ENCODE measurements around the gene ARID3A. TPM values are rescaled to one million over a fixed set of nuclear protein-coding genes. Genes with fewer than 3 reads are reported as not detected.

ARID3A gene
- polyA plus RNA-seq, 2 donors, result 1.3 to 5.2 TPM

GRCh38 chr19:966485-967088 is 40.8 kb downstream of the ARID3A start:
- peaks cover 0 to 11% of the 10 kb centered on the region in 2 donors for H3K9me3 ChIP-seq (ENCODE audit: control insufficient read depth in 2 of 2, insufficient read depth in 1 of 2, low read depth in 1 of 2, low read length in 1 of 2)
- H3K36me3 ChIP-seq (ENCODE audit: control insufficient read depth in 2 of 2, insufficient read depth in 2 of 2, low read length in 1 of 2), result peaks cover 0 to 24% of the 10 kb centered on the region in 2 donors
- no peaks in the 10 kb centered on the region for H3K4me1 ChIP-seq (ENCODE audit: control insufficient read depth in 2 of 2, insufficient read depth in 2 of 2, low read length in 1 of 2)
- H3K27me3 ChIP-seq (ENCODE audit: control insufficient read depth in 1 of 2, insufficient read depth in 2 of 2, low read length in 2 of 2), result no peaks in the 10 kb centered on the region
- 92 to 95% methylated on average over 17 of the region's 17 CpGs for WGBS, 2 donors
- no peak overlapping the region for H3K4me3 ChIP-seq (ENCODE audit: low read depth in 1 of 2, low read length in 2 of 2)
- no peak overlapping the region for H3K27ac ChIP-seq (ENCODE audit: low read depth in 2 of 2, low read length in 1 of 2)

- Histone ChIP-seq H3K36me3 (ENCODE audit: control insufficient read depth in 2 of 2, insufficient read depth in 2 of 2, low read length in 1 of 2) (peaks cover 0 to 19% of the 10 kb centered on the region in 2 donors), H3K4me3 (ENCODE audit: low read depth in 1 of 2, low read length in 2 of 2) (no peak overlapping the region), H3K9me3 (ENCODE audit: control insufficient read depth in 2 of 2, insufficient read depth in 1 of 2, low read depth in 1 of 2, low read length in 1 of 2) (peaks cover 0 to 11% of the 10 kb centered on the region in 2 donors), H3K27me3 (ENCODE audit: control insufficient read depth in 1 of 2, insufficient read depth in 2 of 2, low read length in 2 of 2) (no peaks in the 10 kb centered on the region), H3K4me1 (ENCODE audit: control insufficient read depth in 2 of 2, insufficient read depth in 2 of 2, low read length in 1 of 2) (no peaks in the 10 kb centered on the region), H3K27ac (ENCODE audit: low read depth in 2 of 2, low read length in 1 of 2) (no peak overlapping the region)
- 96 to 97% methylated on average over 14 of the region's 14 CpGs for WGBS, 2 donors
Measured at GRCh38 chr19:970695-971094, 44.9 kb downstream of the ARID3A start.

- Histone ChIP-seq H3K27ac (ENCODE audit: low read depth in 2 of 2, low read length in 1 of 2) (no peak overlapping the region), H3K27me3 (ENCODE audit: control insufficient read depth in 1 of 2, insufficient read depth in 2 of 2, low read length in 2 of 2) (no peaks in the 10 kb centered on the region), H3K36me3 (ENCODE audit: control insufficient read depth in 2 of 2, insufficient read depth in 2 of 2, low read length in 1 of 2) (peaks cover 0 to 14% of the 10 kb centered on the region in 2 donors), H3K9me3 (ENCODE audit: control insufficient read depth in 2 of 2, insufficient read depth in 1 of 2, low read depth in 1 of 2, low read length in 1 of 2) (peaks cover 0 to 7% of the 10 kb centered on the region in 2 donors), H3K4me3 (ENCODE audit: low read depth in 1 of 2, low read length in 2 of 2) (no peak overlapping the region), H3K4me1 (ENCODE audit: control insufficient read depth in 2 of 2, insufficient read depth in 2 of 2, low read length in 1 of 2) (no peaks in the 10 kb centered on the region)
- WGBS, 2 donors, result 93 to 96% methylated on average over 24 of the region's 24 CpGs
Measured at GRCh38 chr19:971795-972194, 46.0 kb downstream of the ARID3A start.

GRCh38 chr19:972281-972680 is 46.4 kb downstream of the ARID3A start:
- WGBS, 2 donors, result 99 to 100% methylated on average over 6 of the region's 6 CpGs
- peaks cover 0 to 7% of the 10 kb centered on the region in 2 donors for H3K9me3 ChIP-seq (ENCODE audit: control insufficient read depth in 2 of 2, insufficient read depth in 1 of 2, low read depth in 1 of 2, low read length in 1 of 2)
- H3K36me3 ChIP-seq (ENCODE audit: control insufficient read depth in 2 of 2, insufficient read depth in 2 of 2, low read length in 1 of 2), result peaks cover 0 to 12% of the 10 kb centered on the region in 2 donors
- no peaks in the 10 kb centered on the region for H3K27me3 ChIP-seq (ENCODE audit: control insufficient read depth in 1 of 2, insufficient read depth in 2 of 2, low read length in 2 of 2)
- H3K4me1 ChIP-seq (ENCODE audit: control insufficient read depth in 2 of 2, insufficient read depth in 2 of 2, low read length in 1 of 2), result no peaks in the 10 kb centered on the region
- no peak overlapping the region for H3K27ac ChIP-seq (ENCODE audit: low read depth in 2 of 2, low read length in 1 of 2)
- no peak overlapping the region for H3K4me3 ChIP-seq (ENCODE audit: low read depth in 1 of 2, low read length in 2 of 2)

GRCh38 chr19:973726-974563 is 48.1 kb downstream of the ARID3A start:
- Histone ChIP-seq H3K36me3 (ENCODE audit: control insufficient read depth in 2 of 2, insufficient read depth in 2 of 2, low read length in 1 of 2) (peaks cover 0 to 8% of the 10 kb centered on the region in 2 donors), H3K27me3 (ENCODE audit: control insufficient read depth in 1 of 2, insufficient read depth in 2 of 2, low read length in 2 of 2) (no peaks in the 10 kb centered on the region), H3K4me1 (ENCODE audit: control insufficient read depth in 2 of 2, insufficient read depth in 2 of 2, low read length in 1 of 2) (no peaks in the 10 kb centered on the region), H3K4me3 (ENCODE audit: low read depth in 1 of 2, low read length in 2 of 2) (no peak overlapping the region), H3K9me3 (ENCODE audit: control insufficient read depth in 2 of 2, insufficient read depth in 1 of 2, low read depth in 1 of 2, low read length in 1 of 2) (peaks cover 0 to 7% of the 10 kb centered on the region in 2 donors), H3K27ac (ENCODE audit: low read depth in 2 of 2, low read length in 1 of 2) (no peak overlapping the region)
- WGBS, 2 donors, result 85% methylated on average over 29 of the region's 29 CpGs

GRCh38 chr19:974564-975257 is 48.9 kb downstream of the ARID3A start:
- no peaks in the 10 kb centered on the region for H3K4me1 ChIP-seq (ENCODE audit: control insufficient read depth in 2 of 2, insufficient read depth in 2 of 2, low read length in 1 of 2)
- whole genome bisulfite sequencing, 2 donors, result 79% methylated on average over 37 of the region's 37 CpGs
- H3K4me3 ChIP-seq (ENCODE audit: low read depth in 1 of 2, low read length in 2 of 2), result no peak overlapping the region
- H3K27ac ChIP-seq (ENCODE audit: low read depth in 2 of 2, low read length in 1 of 2), result no peak overlapping the region
- peaks cover 0 to 8% of the 10 kb centered on the region in 2 donors for H3K36me3 ChIP-seq (ENCODE audit: control insufficient read depth in 2 of 2, insufficient read depth in 2 of 2, low read length in 1 of 2)
- H3K9me3 ChIP-seq (ENCODE audit: control insufficient read depth in 2 of 2, insufficient read depth in 1 of 2, low read depth in 1 of 2, low read length in 1 of 2), result peaks cover 0 to 7% of the 10 kb centered on the region in 2 donors
- H3K27me3 ChIP-seq (ENCODE audit: control insufficient read depth in 1 of 2, insufficient read depth in 2 of 2, low read length in 2 of 2), result no peaks in the 10 kb centered on the region

- H3K4me1 ChIP-seq (ENCODE audit: control insufficient read depth in 2 of 2, insufficient read depth in 2 of 2, low read length in 1 of 2), result no peaks in the 10 kb centered on the region
- no peak overlapping the region for H3K4me3 ChIP-seq (ENCODE audit: low read depth in 1 of 2, low read length in 2 of 2)
- H3K36me3 ChIP-seq (ENCODE audit: control insufficient read depth in 2 of 2, insufficient read depth in 2 of 2, low read length in 1 of 2), result peaks cover 0 to 2% of the 10 kb centered on the region in 2 donors
- H3K27me3 ChIP-seq (ENCODE audit: control insufficient read depth in 1 of 2, insufficient read depth in 2 of 2, low read length in 2 of 2), result no peaks in the 10 kb centered on the region
- WGBS, 2 donors, result 79 to 81% methylated on average over 10 of the region's 10 CpGs
- no peak overlapping the region for H3K27ac ChIP-seq (ENCODE audit: low read depth in 2 of 2, low read length in 1 of 2)
- no peaks in the 10 kb centered on the region for H3K9me3 ChIP-seq (ENCODE audit: control insufficient read depth in 2 of 2, insufficient read depth in 1 of 2, low read depth in 1 of 2, low read length in 1 of 2)
Measured at GRCh38 chr19:976476-976875, 50.6 kb downstream of the ARID3A start.

GRCh38 chr19:977058-977464 is 51.2 kb downstream of the ARID3A start:
- H3K4me3 ChIP-seq (ENCODE audit: low read depth in 1 of 2, low read length in 2 of 2), result no peak overlapping the region
- 78 to 79% methylated on average over 21 to 24 of the region's 24 CpGs for WGBS, 2 donors
- no peak overlapping the region for H3K27ac ChIP-seq (ENCODE audit: low read depth in 2 of 2, low read length in 1 of 2)
- no peaks in the 10 kb centered on the region for H3K36me3 ChIP-seq (ENCODE audit: control insufficient read depth in 2 of 2, insufficient read depth in 2 of 2, low read length in 1 of 2)
- H3K27me3 ChIP-seq (ENCODE audit: control insufficient read depth in 1 of 2, insufficient read depth in 2 of 2, low read length in 2 of 2), result no peaks in the 10 kb centered on the region
- no peaks in the 10 kb centered on the region for H3K4me1 ChIP-seq (ENCODE audit: control insufficient read depth in 2 of 2, insufficient read depth in 2 of 2, low read length in 1 of 2)
- H3K9me3 ChIP-seq (ENCODE audit: control insufficient read depth in 2 of 2, insufficient read depth in 1 of 2, low read depth in 1 of 2, low read length in 1 of 2), result no peaks in the 10 kb centered on the region

GRCh38 chr19:979318-979741 is 53.5 kb downstream of the ARID3A start:
- WGBS, 2 donors, result 45 to 58% methylated on average over 19 of the region's 19 CpGs
- Histone ChIP-seq H3K4me1 (ENCODE audit: control insufficient read depth in 2 of 2, insufficient read depth in 2 of 2, low read length in 1 of 2) (peaks cover 0 to 2% of the 10 kb centered on the region in 2 donors), H3K27ac (ENCODE audit: low read depth in 2 of 2, low read length in 1 of 2) (no peak overlapping the region), H3K27me3 (ENCODE audit: control insufficient read depth in 1 of 2, insufficient read depth in 2 of 2, low read length in 2 of 2) (no peaks in the 10 kb centered on the region), H3K36me3 (ENCODE audit: control insufficient read depth in 2 of 2, insufficient read depth in 2 of 2, low read length in 1 of 2) (no peaks in the 10 kb centered on the region), H3K9me3 (ENCODE audit: control insufficient read depth in 2 of 2, insufficient read depth in 1 of 2, low read depth in 1 of 2, low read length in 1 of 2) (no peaks in the 10 kb centered on the region), H3K4me3 (ENCODE audit: low read depth in 1 of 2, low read length in 2 of 2) (no peak overlapping the region)

Data from esophagus (tissue), 2 donors.